ENCODE measurements around the gene UGT2B17. TPM values are rescaled to one million over a fixed set of nuclear protein-coding genes. Genes with fewer than 3 reads are reported as not detected.

Gene UGT2B17
- total RNA-seq, 1 experiment from 2014 or later, result not detected

GRCh38 chr4:68498413-68499007 lies 77.6 kb downstream of the UGT2B17 start:
- no peak for TF ChIP-seq CTCF (IDR thresholded peaks at IDR 0.05; ENCODE audit: unreplicated experiment)
- H3K27ac Mint-ChIP-seq (ENCODE audit: unreplicated experiment), result no peak overlapping the region
- intact Hi-C loops (cut with micrococcal nuclease; ENCODE audit: unreplicated experiment), result loop anchor here (1.0 to 10.0 kb wide), 8 partner anchors 159 to 836 kb away; no protein-coding TSS in a partner anchor
- no peaks in the 10 kb centered on the region for H3K4me1 Mint-ChIP-seq (ENCODE audit: low read depth, unreplicated experiment)
- CTCF ChIA-PET, result interaction anchor here (0.6 to 0.8 kb wide), 2 partner anchors 366 to 672 kb away, joined by 3 read pairs; no protein-coding TSS in a partner anchor
- H3K9me3 Mint-ChIP-seq (ENCODE audit: low read depth, unreplicated experiment), result no peaks in the 10 kb centered on the region
- no peaks in the 10 kb centered on the region for H3K27me3 Mint-ChIP-seq (ENCODE audit: unreplicated experiment)
- DNase-seq, result peak; percentile 65
- BruUV-seq (replicated peaks), result no TSS peak
- no peaks in the 10 kb centered on the region for H3K36me3 Mint-ChIP-seq (ENCODE audit: insufficient read depth, unreplicated experiment)
- H3K4me3 Mint-ChIP-seq (ENCODE audit: low read depth, unreplicated experiment), result no peak overlapping the region

- no peaks in the 10 kb centered on the region for H3K9me3 Mint-ChIP-seq (ENCODE audit: low read depth, unreplicated experiment)
- intact Hi-C loops (cut with micrococcal nuclease; ENCODE audit: unreplicated experiment), result loop anchor here (5.0 to 10.0 kb wide), 4 partner anchors 163 to 840 kb away; no protein-coding TSS in a partner anchor
- H3K36me3 Mint-ChIP-seq (ENCODE audit: insufficient read depth, unreplicated experiment), result no peaks in the 10 kb centered on the region
- BruUV-seq (replicated peaks), result no TSS peak
- no peaks in the 10 kb centered on the region for H3K27me3 Mint-ChIP-seq (ENCODE audit: unreplicated experiment)
- no peak overlapping the region for H3K4me3 Mint-ChIP-seq (ENCODE audit: low read depth, unreplicated experiment)
- TF ChIP-seq CTCF (IDR thresholded peaks at IDR 0.05; ENCODE audit: unreplicated experiment), result no peak
- CTCF ChIA-PET, result no interaction called here
- no peaks in the 10 kb centered on the region for H3K4me1 Mint-ChIP-seq (ENCODE audit: low read depth, unreplicated experiment)
- H3K27ac Mint-ChIP-seq (ENCODE audit: unreplicated experiment), result peak overlapping the region; percentile 18
- DNase-seq, result no peak
Observed at GRCh38 chr4:68494688-68495087, 81.4 kb downstream of the UGT2B17 start.

- Mint-ChIP-seq H3K9me3 (ENCODE audit: low read depth, unreplicated experiment) (no peaks in the 10 kb centered on the region), H3K27ac (ENCODE audit: unreplicated experiment) (no peak overlapping the region), H3K27me3 (ENCODE audit: unreplicated experiment) (no peaks in the 10 kb centered on the region), H3K4me1 (ENCODE audit: low read depth, unreplicated experiment) (no peaks in the 10 kb centered on the region), H3K4me3 (ENCODE audit: low read depth, unreplicated experiment) (no peak overlapping the region), H3K36me3 (ENCODE audit: insufficient read depth, unreplicated experiment) (no peaks in the 10 kb centered on the region)
- intact Hi-C loops (cut with micrococcal nuclease; ENCODE audit: unreplicated experiment), result loop anchor here (10.0 kb wide), 1 partner anchor 844 kb away; no protein-coding TSS in a partner anchor
- no peak for DNase-seq
- CTCF ChIA-PET, result no interaction called here
- no peak for TF ChIP-seq CTCF (IDR thresholded peaks at IDR 0.05; ENCODE audit: unreplicated experiment)
- BruUV-seq (replicated peaks), result no TSS peak
Observed at GRCh38 chr4:68490826-68491457, 85.2 kb downstream of the UGT2B17 start.

- Mint-ChIP-seq H3K27me3 (ENCODE audit: unreplicated experiment) (no peaks in the 10 kb centered on the region), H3K9me3 (ENCODE audit: low read depth, unreplicated experiment) (no peaks in the 10 kb centered on the region), H3K4me3 (ENCODE audit: low read depth, unreplicated experiment) (no peak overlapping the region), H3K36me3 (ENCODE audit: insufficient read depth, unreplicated experiment) (no peaks in the 10 kb centered on the region), H3K4me1 (ENCODE audit: low read depth, unreplicated experiment) (no peaks in the 10 kb centered on the region), H3K27ac (ENCODE audit: unreplicated experiment) (no peak overlapping the region)
- BruUV-seq (replicated peaks), result no TSS peak
- intact Hi-C loops (cut with micrococcal nuclease; ENCODE audit: unreplicated experiment), result no loop called here
- CTCF ChIA-PET, result no interaction called here
- no peak for DNase-seq
- TF ChIP-seq CTCF (IDR thresholded peaks at IDR 0.05; ENCODE audit: unreplicated experiment), result no peak
Observed at GRCh38 chr4:68489338-68489737, 86.8 kb downstream of the UGT2B17 start.

Other genes starting within 250 kb of the UGT2B17 start
- 68.6 and 79.4 TPM in 2 replicates for gene YTHDC1, start 226.2 kb downstream of the UGT2B17 start, total RNA-seq (2022)
- not detected in 2 replicates for gene TMPRSS11E, start 128.9 kb downstream of the UGT2B17 start, total RNA-seq (2022)
- 0.50 and 0.98 TPM in 2 replicates for gene UGT2B15, start 94.3 kb upstream of the UGT2B17 start, total RNA-seq (2022)
- gene UGT2B10, start 239.7 kb upstream of the UGT2B17 start, total RNA-seq (2022), result not detected in 2 replicates